ENCODE data around the gene TXNDC12. TPM values are rescaled to one million over a fixed set of nuclear protein-coding genes. Genes with fewer than 3 reads are reported as not detected.
A peak's percentile ranks its signal among the peaks of the same experiment; 100 is the strongest.

The TXNDC12 gene
- total RNA-seq, 2 donors from 2014 or later: 30.2 to 39.5 TPM

GRCh38 chr1:52003877-52004276 lies 51.1 kb downstream of the TXNDC12 start:
- Histone ChIP-seq H3K4me3 (no peak overlapping the region), H3K27me3 (no peaks in the 10 kb centered on the region), H3K36me3 (no peaks in the 10 kb centered on the region), H3K27ac (no peak overlapping the region), H3K9me3 (no peaks in the 10 kb centered on the region), H3K4me1 (no peaks in the 10 kb centered on the region)
- TF ChIP-seq CTCF (IDR thresholded peaks at IDR 0.05): no peak
- no peak for DNase-seq (ENCODE audit: low spot score)

GRCh38 chr1:52002038-52002917 lies 52.7 kb downstream of the TXNDC12 start:
- no peaks in the 10 kb centered on the region for H3K4me1 ChIP-seq
- no peaks in the 10 kb centered on the region for H3K36me3 ChIP-seq
- TF ChIP-seq CTCF (IDR thresholded peaks at IDR 0.05): peak; percentile 82 to 90
- DNase-seq (ENCODE audit: low spot score): no peak
- no peak overlapping the region for H3K4me3 ChIP-seq
- no peak overlapping the region for H3K27ac ChIP-seq
- H3K27me3 ChIP-seq: no peaks in the 10 kb centered on the region
- no peaks in the 10 kb centered on the region for H3K9me3 ChIP-seq

GRCh38 chr1:51998701-51999100 lies 56.3 kb downstream of the TXNDC12 start:
- no peaks in the 10 kb centered on the region for H3K27me3 ChIP-seq
- no peak for TF ChIP-seq CTCF (IDR thresholded peaks at IDR 0.05)
- no peak overlapping the region for H3K27ac ChIP-seq
- H3K9me3 ChIP-seq: no peaks in the 10 kb centered on the region
- H3K4me3 ChIP-seq: no peak overlapping the region
- no peaks in the 10 kb centered on the region for H3K36me3 ChIP-seq
- no peak for DNase-seq (ENCODE audit: low spot score)
- no peaks in the 10 kb centered on the region for H3K4me1 ChIP-seq

GRCh38 chr1:51997974-51998382 lies 57.0 kb downstream of the TXNDC12 start:
- Histone ChIP-seq H3K4me1 (no peaks in the 10 kb centered on the region), H3K36me3 (no peaks in the 10 kb centered on the region), H3K9me3 (no peaks in the 10 kb centered on the region), H3K27me3 (no peaks in the 10 kb centered on the region), H3K4me3 (no peak overlapping the region), H3K27ac (no peak overlapping the region)
- no peak for TF ChIP-seq CTCF (IDR thresholded peaks at IDR 0.05)
- no peak for DNase-seq (ENCODE audit: low spot score)

GRCh38 chr1:51990478-51990965 lies 64.5 kb downstream of the TXNDC12 start, which contains the start of gene RAB3B:
RAB3B (minus strand) TSS chr1:51990700; CDS start chr1:51977117, 13,583 bp downstream.
- no peaks in the 10 kb centered on the region for H3K9me3 ChIP-seq
- no peaks in the 10 kb centered on the region for H3K36me3 ChIP-seq
- peaks cover 6 to 13% of the 10 kb centered on the region in 2 donors for H3K27me3 ChIP-seq
- TF ChIP-seq CTCF (IDR thresholded peaks at IDR 0.05): no peak
- H3K4me1 ChIP-seq: peaks cover 0 to 8% of the 10 kb centered on the region in 2 donors
- H3K4me3 ChIP-seq: peak within 1 kb of the TSS; percentile 32 to 47
- no peak within 1 kb of the TSS for H3K27ac ChIP-seq
- no peak for DNase-seq (ENCODE audit: low spot score)
